Activated CD4-positive, CD25-positive, alpha-beta regulatory T cell treated with anti-CD3 and anti-CD28 coated beads, Interleukin-2, amount 50 U/mL, for 24 hours (primary cell): ENCODE results near the gene CERCAM.

Experiments
- ATAC-seq, 2 donors: fragments of 150-1000 bp; cut with Tn5 transposase; one replicate each; pipeline ENCODE4 v1.10.0; 2021; ENCODE audit warnings: mild to moderate bottlenecking in 1 of 2, moderate library complexity in 1 of 2

The CERCAM gene

GRCh38 chr9:128457207-128457606 lies 36.5 kb downstream of the CERCAM start:
- no peak for ATAC-seq

GRCh38 chr9:128459011-128459410 lies 38.4 kb downstream of the CERCAM start:
- ATAC-seq: no peak

GRCh38 chr9:128469070-128469469 lies 48.4 kb downstream of the CERCAM start:
- no peak for ATAC-seq

- ATAC-seq: no peak
These were observed 49.9 kb downstream of the CERCAM start for GRCh38 chr9:128470560-128470959.

GRCh38 chr9:128473104-128473503 lies 52.4 kb downstream of the CERCAM start:
- no peak for ATAC-seq

- no peak for ATAC-seq
These were observed 55.2 kb downstream of the CERCAM start for GRCh38 chr9:128475867-128476266.

GRCh38 chr9:128479262-128479661 lies 58.6 kb downstream of the CERCAM start:
- ATAC-seq: no peak

GRCh38 chr9:128481561-128481960 lies 60.9 kb downstream of the CERCAM start:
- no peak for ATAC-seq

- ATAC-seq: no peak
These were observed 61.5 kb downstream of the CERCAM start for GRCh38 chr9:128482186-128482585.

GRCh38 chr9:128484686-128485413 lies 64.2 kb downstream of the CERCAM start:
- ATAC-seq: no peak

GRCh38 chr9:128485414-128485855 lies 64.8 kb downstream of the CERCAM start:
- ATAC-seq: no peak

- ATAC-seq: no peak
These were observed 65.5 kb downstream of the CERCAM start for GRCh38 chr9:128486201-128486600.
